PC-3 (cell line): ENCODE measurements around the gene TBX20.
"Not testable (repeated sequence)": the region's sequence is repeated elsewhere in the genome, so short reads cannot be mapped to it uniquely, and the experiment has no call there.

Experiments
- EZH2 ChIP-seq: fragments of 300-600 bp; sonication (generic); IDR thresholded peaks from one replicate; pipeline ENCODE4 v1.6.1; 2017; ENCODE audit warnings: antibody characterized with exemption, mild to moderate bottlenecking, low read length; ENCODE audit not compliant: unreplicated experiment
- EZH2phosphoT487 ChIP-seq: fragments of 300-600 bp; sonication (generic); IDR thresholded peaks from 2 replicates; pipeline ENCODE4 v1.6.1; 2018; ENCODE audit warnings: mild to moderate bottlenecking, antibody characterized with exemption, low read length, borderline replicate concordance
- TF ChIP-seq, protein P1 (sequence below): fragments of 300-600 bp; sonication (generic); conservative IDR thresholded peaks from 2 replicates; pipeline ENCODE4 v1.5.1; 2017; ENCODE audit warnings: antibody characterized with exemption, low read depth, mild to moderate bottlenecking, low read length

DNA sequence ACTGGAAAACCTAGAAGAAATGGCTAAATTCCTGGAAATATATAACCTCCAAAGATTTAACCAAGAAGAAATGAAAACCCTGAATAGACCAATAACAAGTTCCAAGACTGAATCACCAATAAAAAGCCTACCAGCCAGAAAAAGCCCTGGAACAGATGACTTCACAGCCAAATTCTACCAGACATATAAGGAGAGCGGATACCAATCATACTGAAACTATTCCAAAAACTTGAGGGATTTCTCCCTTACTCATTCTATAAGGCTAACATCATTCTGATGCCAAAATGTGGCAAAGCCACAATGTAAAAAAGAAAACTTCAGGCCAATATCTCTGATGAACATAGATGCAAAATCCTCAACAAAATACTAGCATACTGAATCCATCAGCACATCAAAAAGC, 86.7 kb downstream of the TBX20 start:
- TF ChIP-seq, protein P1, sequence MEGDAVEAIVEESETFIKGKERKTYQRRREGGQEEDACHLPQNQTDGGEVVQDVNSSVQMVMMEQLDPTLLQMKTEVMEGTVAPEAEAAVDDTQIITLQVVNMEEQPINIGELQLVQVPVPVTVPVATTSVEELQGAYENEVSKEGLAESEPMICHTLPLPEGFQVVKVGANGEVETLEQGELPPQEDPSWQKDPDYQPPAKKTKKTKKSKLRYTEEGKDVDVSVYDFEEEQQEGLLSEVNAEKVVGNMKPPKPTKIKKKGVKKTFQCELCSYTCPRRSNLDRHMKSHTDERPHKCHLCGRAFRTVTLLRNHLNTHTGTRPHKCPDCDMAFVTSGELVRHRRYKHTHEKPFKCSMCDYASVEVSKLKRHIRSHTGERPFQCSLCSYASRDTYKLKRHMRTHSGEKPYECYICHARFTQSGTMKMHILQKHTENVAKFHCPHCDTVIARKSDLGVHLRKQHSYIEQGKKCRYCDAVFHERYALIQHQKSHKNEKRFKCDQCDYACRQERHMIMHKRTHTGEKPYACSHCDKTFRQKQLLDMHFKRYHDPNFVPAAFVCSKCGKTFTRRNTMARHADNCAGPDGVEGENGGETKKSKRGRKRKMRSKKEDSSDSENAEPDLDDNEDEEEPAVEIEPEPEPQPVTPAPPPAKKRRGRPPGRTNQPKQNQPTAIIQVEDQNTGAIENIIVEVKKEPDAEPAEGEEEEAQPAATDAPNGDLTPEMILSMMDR: not testable (repeated sequence)
- TF ChIP-seq EZH2, EZH2phosphoT487: not testable (repeated sequence)
